ENCODE measurements around the gene PRB2.
"Not testable (repeated sequence)": the region's sequence is repeated elsewhere in the genome, so short reads cannot be mapped to it uniquely, and the experiment has no call there.

Gene PRB2

GRCh38 chr12:11395467-11395866 lies at the start of gene PRB2:
Gene PRB2 (minus strand): TSS chr12:11395567. CDS start chr12:11395529, 38 bp downstream.
- H3K9ac ChIP-seq (ENCODE audit: low read depth, low read length); H3K27me3 ChIP-seq (ENCODE audit: insufficient read depth, low read length); H3K4me3 ChIP-seq (ENCODE audit: low read length); H3K4me1 ChIP-seq (ENCODE audit: insufficient read depth, low read length); H3K36me3 ChIP-seq (ENCODE audit: insufficient read depth, low read depth, low read length); H3K9me3 ChIP-seq (ENCODE audit: insufficient read depth, low read depth, low read length); H3K27ac ChIP-seq (ENCODE audit: low read length): not testable (repeated sequence)

DNA sequence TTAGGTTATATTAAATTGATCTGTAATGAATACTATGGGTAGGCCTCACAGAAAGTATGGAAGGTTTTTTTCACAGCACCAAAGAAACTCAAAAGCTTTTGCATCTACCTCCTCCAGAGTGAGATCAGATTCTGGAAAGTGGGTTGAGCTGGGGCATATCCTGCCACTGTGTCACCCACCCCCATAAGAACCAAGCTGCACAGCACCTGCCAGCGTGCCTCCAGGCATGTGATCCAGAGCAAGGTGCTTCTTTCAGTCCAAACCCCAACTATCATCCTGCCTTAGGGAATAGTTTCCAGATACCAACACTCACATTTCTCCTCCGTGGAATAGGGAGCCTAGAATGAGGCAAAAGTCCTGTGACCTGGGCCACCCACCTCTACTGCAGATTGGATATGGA lies 42.6 kb upstream of the PRB2 start:
- H3K27ac ChIP-seq (ENCODE audit: low read length) = no peak overlapping the region
- H3K4me3 ChIP-seq (ENCODE audit: low read length) = no peak overlapping the region
- H3K9ac ChIP-seq (ENCODE audit: low read depth, low read length) = no peak overlapping the region
- no peaks in the 10 kb centered on the region for H3K36me3 ChIP-seq (ENCODE audit: insufficient read depth, low read depth, low read length)
- no peaks in the 10 kb centered on the region for H3K9me3 ChIP-seq (ENCODE audit: insufficient read depth, low read depth, low read length)
- H3K4me1 ChIP-seq (ENCODE audit: insufficient read depth, low read length) = no peaks in the 10 kb centered on the region
- no peaks in the 10 kb centered on the region for H3K27me3 ChIP-seq (ENCODE audit: insufficient read depth, low read length)

DNA sequence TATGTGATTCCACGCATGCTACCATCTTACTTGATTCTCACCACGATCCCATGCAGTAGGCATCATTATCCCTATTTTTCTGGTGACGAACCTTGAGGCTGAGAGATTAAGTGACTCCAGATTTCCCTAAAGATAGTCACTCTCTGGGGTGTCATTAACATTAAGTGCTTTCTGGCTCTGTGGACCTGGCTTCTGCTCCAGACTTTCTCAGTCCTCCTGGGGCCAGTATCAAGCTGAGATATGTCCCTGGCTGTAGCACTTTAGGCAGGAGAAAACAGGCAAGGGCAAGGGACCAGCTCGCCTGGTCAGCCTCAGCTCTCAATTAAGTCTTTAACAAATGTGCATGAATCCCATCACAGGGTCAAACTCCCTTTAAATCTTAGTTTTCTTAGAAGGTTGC lies 38.3 kb upstream of the PRB2 start:
- H3K4me1 ChIP-seq (ENCODE audit: insufficient read depth, low read length) = no peaks in the 10 kb centered on the region; the same call in 1 of the 2 replicates
- no peaks in the 10 kb centered on the region for H3K36me3 ChIP-seq (ENCODE audit: insufficient read depth, low read depth, low read length)
- no peak overlapping the region for H3K27ac ChIP-seq (ENCODE audit: low read length)
- H3K4me3 ChIP-seq (ENCODE audit: low read length) = no peak overlapping the region
- H3K9ac ChIP-seq (ENCODE audit: low read depth, low read length) = no peak overlapping the region
- H3K27me3 ChIP-seq (ENCODE audit: insufficient read depth, low read length) = no peaks in the 10 kb centered on the region
- H3K9me3 ChIP-seq (ENCODE audit: insufficient read depth, low read depth, low read length) = no peaks in the 10 kb centered on the region

DNA sequence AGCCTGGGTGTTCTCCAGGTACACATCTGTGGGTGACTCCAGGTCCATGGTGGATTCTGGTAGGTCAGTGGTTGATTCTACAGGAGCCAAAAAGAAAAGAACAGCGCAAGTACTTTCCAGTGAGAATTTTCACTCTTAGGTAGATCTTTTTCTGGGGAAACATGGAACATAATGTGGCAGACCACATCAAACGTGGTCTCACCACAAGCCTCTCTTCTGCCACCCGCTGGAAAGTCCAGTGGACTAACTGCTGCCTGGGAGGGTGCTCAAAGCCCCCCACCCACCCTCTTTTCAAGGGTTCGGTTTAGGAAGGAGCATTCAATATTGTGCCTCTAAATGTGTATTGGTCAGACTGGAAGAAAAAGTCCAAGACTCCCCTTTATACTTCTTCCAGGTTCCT lies 36.1 kb upstream of the PRB2 start:
- no peaks in the 10 kb centered on the region for H3K9me3 ChIP-seq (ENCODE audit: insufficient read depth, low read depth, low read length)
- no peaks in the 10 kb centered on the region; the same call in 1 of the 2 replicates for H3K4me1 ChIP-seq (ENCODE audit: insufficient read depth, low read length)
- H3K36me3 ChIP-seq (ENCODE audit: insufficient read depth, low read depth, low read length) = no peaks in the 10 kb centered on the region
- H3K27ac ChIP-seq (ENCODE audit: low read length) = no peak overlapping the region
- no peak overlapping the region for H3K4me3 ChIP-seq (ENCODE audit: low read length)
- no peaks in the 10 kb centered on the region for H3K27me3 ChIP-seq (ENCODE audit: insufficient read depth, low read length)
- H3K9ac ChIP-seq (ENCODE audit: low read depth, low read length) = no peak overlapping the region

DNA sequence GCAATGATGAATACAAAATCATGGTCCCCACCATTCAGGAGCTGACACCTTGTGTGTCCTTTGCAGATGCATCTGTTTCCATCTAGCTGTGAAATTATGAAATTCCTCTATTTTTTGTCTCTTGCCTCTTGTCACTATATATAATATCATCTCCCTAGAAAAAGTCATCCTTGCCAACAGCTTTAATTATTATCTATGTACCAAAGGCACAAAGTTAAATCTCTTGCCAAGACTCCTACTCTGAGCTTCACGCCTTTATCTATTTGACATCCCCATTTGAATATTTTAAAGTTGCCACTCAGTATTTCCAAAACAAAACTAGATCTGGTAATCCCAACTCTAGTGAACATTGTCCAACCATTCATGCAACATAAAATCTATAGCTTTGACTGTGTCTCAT lies 32.0 kb upstream of the PRB2 start:
- no peak overlapping the region for H3K9ac ChIP-seq (ENCODE audit: low read depth, low read length)
- H3K4me3 ChIP-seq (ENCODE audit: low read length) = no peak overlapping the region
- no peaks in the 10 kb centered on the region for H3K36me3 ChIP-seq (ENCODE audit: insufficient read depth, low read depth, low read length)
- no peaks in the 10 kb centered on the region for H3K27me3 ChIP-seq (ENCODE audit: insufficient read depth, low read length)
- H3K4me1 ChIP-seq (ENCODE audit: insufficient read depth, low read length) = peaks cover 5% of the 10 kb centered on the region; the same call in 1 of the 2 replicates
- H3K9me3 ChIP-seq (ENCODE audit: insufficient read depth, low read depth, low read length) = no peaks in the 10 kb centered on the region
- no peak overlapping the region for H3K27ac ChIP-seq (ENCODE audit: low read length)

GRCh38 chr12:11412731-11413130 lies 17.4 kb upstream of the PRB2 start:
- peaks cover 12% of the 10 kb centered on the region for H3K9me3 ChIP-seq (ENCODE audit: insufficient read depth, low read depth, low read length)
- no peak overlapping the region for H3K9ac ChIP-seq (ENCODE audit: low read depth, low read length)
- H3K27ac ChIP-seq (ENCODE audit: low read length) = no peak overlapping the region
- no peaks in the 10 kb centered on the region for H3K27me3 ChIP-seq (ENCODE audit: insufficient read depth, low read length)
- no peaks in the 10 kb centered on the region for H3K36me3 ChIP-seq (ENCODE audit: insufficient read depth, low read depth, low read length)
- no peak overlapping the region for H3K4me3 ChIP-seq (ENCODE audit: low read length)
- H3K4me1 ChIP-seq (ENCODE audit: insufficient read depth, low read length) = no peaks in the 10 kb centered on the region

DNA sequence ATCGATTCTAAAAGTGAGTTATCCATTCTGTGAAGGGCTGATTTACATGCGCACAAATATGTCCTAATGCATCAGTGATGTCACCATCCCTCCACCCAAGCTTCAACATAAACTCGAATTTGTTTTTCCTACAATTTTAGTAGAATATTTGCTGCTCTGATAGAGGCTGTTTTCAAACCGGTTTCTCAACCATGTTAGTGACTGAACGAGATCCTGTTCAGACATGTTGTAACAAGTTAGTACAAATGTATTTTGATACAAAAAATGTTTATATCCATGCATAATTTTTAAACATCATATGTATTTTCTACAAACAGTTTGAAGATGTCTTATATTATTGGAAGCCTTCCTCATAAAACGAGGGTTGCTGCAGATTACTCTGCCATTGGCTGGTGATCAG lies 12.7 kb upstream of the PRB2 start:
- no peaks in the 10 kb centered on the region for H3K27me3 ChIP-seq (ENCODE audit: insufficient read depth, low read length)
- H3K27ac ChIP-seq (ENCODE audit: low read length) = no peak overlapping the region
- no peak overlapping the region for H3K4me3 ChIP-seq (ENCODE audit: low read length)
- H3K4me1 ChIP-seq (ENCODE audit: insufficient read depth, low read length) = no peaks in the 10 kb centered on the region
- H3K9me3 ChIP-seq (ENCODE audit: insufficient read depth, low read depth, low read length) = peaks cover 3% of the 10 kb centered on the region; the same call in 1 of the 2 replicates
- no peaks in the 10 kb centered on the region for H3K36me3 ChIP-seq (ENCODE audit: insufficient read depth, low read depth, low read length)
- H3K9ac ChIP-seq (ENCODE audit: low read depth, low read length) = no peak overlapping the region

DNA sequence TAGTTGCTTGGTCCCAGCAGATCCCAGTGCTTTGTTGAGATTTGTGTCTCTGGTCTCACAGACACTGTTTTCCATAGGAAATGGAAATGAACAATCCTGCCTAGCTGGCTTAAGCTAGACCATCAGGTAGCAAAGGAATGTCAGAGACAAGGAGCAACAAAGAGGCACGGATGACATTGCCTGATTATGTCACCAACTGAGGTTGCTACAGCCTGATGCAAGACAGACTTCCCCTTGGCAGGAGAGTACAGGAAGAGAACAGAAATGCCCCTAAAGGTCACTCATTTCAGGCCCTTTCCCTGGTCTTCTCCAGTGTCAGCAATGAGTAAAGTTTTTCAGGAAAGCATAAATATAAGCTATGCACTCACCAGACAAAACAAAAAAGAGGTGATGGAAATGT lies 2.0 kb upstream of the PRB2 start:
- H3K4me1 ChIP-seq (ENCODE audit: insufficient read depth, low read length) = peaks cover 4% of the 10 kb centered on the region; the same call in 1 of the 2 replicates

DNA sequence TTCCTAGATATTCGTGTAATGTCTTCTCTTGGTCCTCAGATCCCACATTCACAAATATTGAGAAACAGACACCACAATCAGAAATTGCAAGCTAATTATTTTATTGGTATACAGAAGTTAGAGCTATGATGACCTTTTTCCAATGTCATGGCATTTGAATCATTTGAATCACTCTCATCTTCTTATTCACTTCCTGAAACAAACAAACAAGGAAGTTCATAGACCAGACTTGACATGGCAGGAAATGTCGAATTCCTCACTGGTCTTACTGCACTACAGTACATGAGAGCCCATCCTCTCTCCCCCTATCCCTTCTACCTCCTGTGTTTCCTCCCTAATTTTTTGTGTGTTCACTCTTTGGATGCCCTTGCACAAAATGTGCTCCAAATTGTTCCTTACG lies 3.9 kb downstream of the PRB2 start:
- H3K9ac ChIP-seq (ENCODE audit: low read depth, low read length); H3K27ac ChIP-seq (ENCODE audit: low read length); H3K4me1 ChIP-seq (ENCODE audit: insufficient read depth, low read length); H3K4me3 ChIP-seq (ENCODE audit: low read length); H3K27me3 ChIP-seq (ENCODE audit: insufficient read depth, low read length); H3K9me3 ChIP-seq (ENCODE audit: insufficient read depth, low read depth, low read length); H3K36me3 ChIP-seq (ENCODE audit: insufficient read depth, low read depth, low read length): not testable (repeated sequence)

More for the DNA sequence above, 2.0 kb upstream of the PRB2 start:
- no peak overlapping the region for H3K9ac ChIP-seq (ENCODE audit: low read depth, low read length)
- no peaks in the 10 kb centered on the region for H3K36me3 ChIP-seq (ENCODE audit: insufficient read depth, low read depth, low read length)
- no peaks in the 10 kb centered on the region for H3K9me3 ChIP-seq (ENCODE audit: insufficient read depth, low read depth, low read length)
- no peak overlapping the region for H3K4me3 ChIP-seq (ENCODE audit: low read length)
- no peak overlapping the region for H3K27ac ChIP-seq (ENCODE audit: low read length)
- no peaks in the 10 kb centered on the region for H3K27me3 ChIP-seq (ENCODE audit: insufficient read depth, low read length)

DNA sequence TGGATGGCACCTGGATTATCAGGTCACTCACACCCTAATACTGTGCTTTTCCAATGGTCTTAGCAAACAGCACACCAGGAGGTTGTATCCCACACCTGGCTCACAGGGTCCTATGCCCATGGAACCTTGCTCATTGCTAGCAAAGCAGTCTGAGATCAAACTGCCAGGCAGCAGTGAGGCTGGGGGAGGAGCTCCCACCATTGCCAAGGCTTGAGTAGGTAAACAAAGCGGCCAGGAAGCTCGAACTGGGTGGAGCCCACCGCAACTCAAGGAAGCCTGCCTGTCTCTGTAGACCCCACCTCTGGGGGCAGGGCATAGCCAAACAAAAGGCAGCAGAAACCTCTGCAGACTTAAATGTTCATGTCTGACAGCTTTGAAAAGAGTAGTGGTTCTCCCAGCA lies 17.9 kb downstream of the PRB2 start:
- H3K4me3 ChIP-seq (ENCODE audit: low read length); H3K9ac ChIP-seq (ENCODE audit: low read depth, low read length); H3K27ac ChIP-seq (ENCODE audit: low read length); H3K4me1 ChIP-seq (ENCODE audit: insufficient read depth, low read length); H3K36me3 ChIP-seq (ENCODE audit: insufficient read depth, low read depth, low read length); H3K27me3 ChIP-seq (ENCODE audit: insufficient read depth, low read length): not testable (repeated sequence)
- peaks cover 13% of the 10 kb centered on the region for H3K9me3 ChIP-seq (ENCODE audit: insufficient read depth, low read depth, low read length)

- no peak overlapping the region for H3K4me3 ChIP-seq (ENCODE audit: low read length)
- H3K9me3 ChIP-seq (ENCODE audit: insufficient read depth, low read depth, low read length) = no peaks in the 10 kb centered on the region
Observed at GRCh38 chr12:11361151-11361550, 34.2 kb downstream of the PRB2 start.

GRCh38 chr12:11360205-11360883 lies 35.0 kb downstream of the PRB2 start:
- H3K4me1 ChIP-seq (ENCODE audit: insufficient read depth, low read length); H3K9me3 ChIP-seq (ENCODE audit: insufficient read depth, low read depth, low read length); H3K9ac ChIP-seq (ENCODE audit: low read depth, low read length); H3K4me3 ChIP-seq (ENCODE audit: low read length); H3K27ac ChIP-seq (ENCODE audit: low read length); H3K36me3 ChIP-seq (ENCODE audit: insufficient read depth, low read depth, low read length); H3K27me3 ChIP-seq (ENCODE audit: insufficient read depth, low read length): not testable (repeated sequence)

More at GRCh38 chr12:11361151-11361550, 34.2 kb downstream of the PRB2 start:
- Histone ChIP-seq H3K9ac (ENCODE audit: low read depth, low read length) (no peak overlapping the region), H3K4me1 (ENCODE audit: insufficient read depth, low read length) (no peaks in the 10 kb centered on the region), H3K27me3 (ENCODE audit: insufficient read depth, low read length) (no peaks in the 10 kb centered on the region), H3K27ac (ENCODE audit: low read length) (no peak overlapping the region), H3K36me3 (ENCODE audit: insufficient read depth, low read depth, low read length) (no peaks in the 10 kb centered on the region)
